Spleen (tissue), 7 donors: ENCODE results near the gene RPL15.

ENCODE experiments used
- CTCF ChIP-seq, 11 experiments: fragments of 200-600 bp in 7 of 11; fragments of 450-650 bp in 4 of 11; sonication (generic) in 4 of 11; IDR thresholded peaks in 8 of 11; conservative IDR thresholded peaks in 3 of 11; 1 replicate in 7 of 11; 2 replicates in 4 of 11; pipeline versions ENCODE4 v1.4.0 to v1.8.0; 2016 to 2021; ENCODE audit warnings: antibody characterized with exemption in 11 of 11, inconsistent platforms in 4 of 11, mild to moderate bottlenecking in 1 of 11
- POLR2A ChIP-seq, 3 donors: fragments of 450-650 bp; IDR thresholded peaks; one replicate each; pipeline ENCODE4 v1.5.1; 2017; ENCODE audit warnings: antibody characterized with exemption in 3 of 3, mild to moderate bottlenecking in 1 of 3
- donor health status: DM: no; HTN: no; CAD: no; lungs with moderate emphysema.
- donor health status: DM: no; HTN: no; CAD: no.
- donor health status: DM: no; HTN: no; CAD: no.

- TF ChIP-seq CTCF (IDR thresholded peaks at IDR 0.05 in 8 of 11, conservative IDR thresholded peaks at IDR 0.05 in 3 of 11) (no peak), POLR2A (IDR thresholded peaks at IDR 0.05) (no peak)
These were observed 27.3 kb downstream of the RPL15 start for GRCh38 chr3:23944007-23944783.
